GM04503 (cell line): ENCODE data around the gene E2F4.

Source experiments
- DNase-seq: peaks from one replicate; pipeline ENCODE4 v3.0.0-alpha.2; 2012; ENCODE audit warnings: low read depth

E2F4 gene

GRCh38 chr16:67190448-67191399 is 1.2 kb upstream of the E2F4 start:
- no peak for DNase-seq

DNA sequence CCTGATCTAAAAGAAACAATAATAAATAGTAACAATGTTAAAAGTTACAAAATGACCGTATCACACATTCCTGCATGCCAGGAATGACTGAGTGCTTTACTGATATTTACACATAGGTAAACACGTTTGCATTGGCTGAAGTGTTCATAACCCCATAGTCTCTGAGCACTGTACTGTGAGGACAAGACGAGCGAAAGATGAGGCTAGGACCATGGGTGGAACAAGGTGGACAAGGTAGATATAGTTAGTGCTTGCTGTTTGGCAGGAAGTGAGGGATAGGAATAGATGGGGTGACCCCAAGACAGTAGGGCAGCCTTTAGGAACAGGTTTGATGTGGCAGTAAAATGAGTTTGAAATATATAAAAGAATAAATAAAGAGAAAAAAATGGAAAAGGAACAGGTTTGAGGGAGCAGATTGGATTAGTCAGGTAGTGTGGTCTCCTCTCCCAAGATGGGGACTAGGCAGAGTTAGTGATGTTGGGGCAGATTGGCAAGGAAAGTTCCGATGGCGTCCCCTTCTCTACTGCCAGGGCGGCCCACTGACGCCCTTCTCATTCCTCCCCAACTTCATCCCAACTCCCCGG is 452 bp upstream of the E2F4 start:
- DNase-seq = no peak

- no peak for DNase-seq
Observed at GRCh38 chr16:67192781-67193361, 916 bp downstream of the E2F4 start.

DNA sequence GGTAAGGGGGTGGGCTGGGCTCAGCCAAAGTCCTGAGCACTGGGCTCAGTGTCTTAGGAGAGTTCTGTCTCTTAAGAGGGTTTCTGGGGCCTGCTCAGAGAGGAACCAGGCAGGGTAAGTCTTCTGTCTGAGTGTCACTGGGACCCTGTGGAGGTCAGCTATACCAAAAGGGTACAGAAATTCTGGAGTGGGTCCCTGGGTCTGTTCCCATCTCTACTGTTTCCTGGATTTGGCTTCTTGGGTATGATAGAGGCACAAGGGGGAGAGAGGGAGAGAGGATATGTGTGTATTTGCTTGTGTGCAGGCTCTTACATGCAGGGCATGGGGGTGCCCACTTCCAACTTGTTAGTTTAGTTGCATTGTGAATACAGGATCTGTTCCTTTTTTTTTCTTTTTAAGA is 1.6 kb downstream of the E2F4 start:
- DNase-seq = no peak

DNA sequence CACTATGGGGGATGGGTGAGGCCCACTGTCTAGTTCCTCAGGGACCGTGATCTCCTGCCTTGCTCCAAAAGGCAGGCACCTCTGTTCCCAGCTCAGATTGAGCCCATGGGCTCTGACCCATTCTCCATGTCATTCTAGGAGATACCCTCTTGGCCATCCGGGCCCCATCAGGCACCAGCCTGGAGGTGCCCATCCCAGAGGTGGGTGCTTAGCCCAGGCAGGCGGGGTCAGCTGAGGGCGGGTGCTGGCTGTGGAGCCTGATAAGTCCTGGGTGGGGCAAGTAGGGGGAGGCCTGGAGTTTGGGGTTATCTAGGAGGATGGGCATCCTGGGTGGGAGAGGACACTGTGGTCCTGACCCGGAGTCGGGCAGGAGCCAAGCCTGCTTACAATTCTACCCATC is 2.3 kb downstream of the E2F4 start:
- DNase-seq = no peak

DNA sequence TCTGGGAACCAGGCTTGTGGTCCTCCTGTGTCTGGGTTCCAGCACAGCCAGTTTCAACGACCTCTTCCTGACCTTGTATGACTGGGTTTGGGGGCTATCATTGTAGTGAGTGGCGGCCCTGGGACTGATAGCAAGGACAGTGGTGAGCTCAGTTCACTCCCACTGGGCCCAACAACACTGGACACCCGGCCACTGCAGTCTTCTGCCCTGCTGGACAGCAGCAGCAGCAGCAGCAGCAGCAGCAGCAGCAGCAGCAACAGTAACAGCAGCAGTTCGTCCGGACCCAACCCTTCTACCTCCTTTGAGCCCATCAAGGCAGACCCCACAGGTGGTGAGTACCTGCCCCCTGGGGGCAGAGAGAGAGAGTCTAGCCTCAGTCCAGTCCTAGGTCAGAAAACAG is 3.7 kb downstream of the E2F4 start:
- DNase-seq = no peak

- DNase-seq = no peak
Observed at GRCh38 chr16:67196881-67197280, 4.9 kb downstream of the E2F4 start.

- no peak for DNase-seq
Observed at GRCh38 chr16:67197704-67198103, 5.7 kb downstream of the E2F4 start.

- DNase-seq = no peak
Observed at GRCh38 chr16:67198238-67198734, 6.3 kb downstream of the E2F4 start.

- DNase-seq = no peak
Observed at GRCh38 chr16:67199011-67199807, 7.3 kb downstream of the E2F4 start, which contains the start of gene ELMO3. ELMO3 (plus strand) TSS chr16:67199131; CDS start chr16:67199327, 196 bp downstream.

DNA sequence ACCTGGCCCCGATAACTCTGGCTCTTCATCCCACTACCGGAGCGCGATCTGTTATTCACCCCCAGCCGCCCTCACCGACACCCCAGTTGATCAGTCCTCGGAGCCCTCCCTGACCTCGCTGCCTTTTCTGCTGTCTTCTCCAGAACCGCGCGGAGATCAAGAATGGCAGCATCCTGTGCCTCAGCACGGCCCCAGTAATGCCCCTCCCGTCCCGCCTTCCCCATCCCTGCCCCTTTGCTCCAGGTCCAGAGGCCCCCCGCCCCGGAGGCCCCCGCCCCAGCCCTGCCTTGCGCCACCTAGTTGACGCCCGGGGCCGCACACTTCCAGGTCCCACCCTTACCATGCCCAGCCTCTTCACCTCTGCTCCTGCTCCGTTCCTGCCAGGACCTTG is 7.8 kb downstream of the E2F4 start:
- DNase-seq = no peak

- no peak for DNase-seq
Observed at GRCh38 chr16:67200491-67200890, 8.5 kb downstream of the E2F4 start.

GRCh38 chr16:67201411-67202345 is 9.7 kb downstream of the E2F4 start:
- no peak for DNase-seq

- no peak for DNase-seq
Observed at GRCh38 chr16:67202426-67202825, 10.5 kb downstream of the E2F4 start.

DNA sequence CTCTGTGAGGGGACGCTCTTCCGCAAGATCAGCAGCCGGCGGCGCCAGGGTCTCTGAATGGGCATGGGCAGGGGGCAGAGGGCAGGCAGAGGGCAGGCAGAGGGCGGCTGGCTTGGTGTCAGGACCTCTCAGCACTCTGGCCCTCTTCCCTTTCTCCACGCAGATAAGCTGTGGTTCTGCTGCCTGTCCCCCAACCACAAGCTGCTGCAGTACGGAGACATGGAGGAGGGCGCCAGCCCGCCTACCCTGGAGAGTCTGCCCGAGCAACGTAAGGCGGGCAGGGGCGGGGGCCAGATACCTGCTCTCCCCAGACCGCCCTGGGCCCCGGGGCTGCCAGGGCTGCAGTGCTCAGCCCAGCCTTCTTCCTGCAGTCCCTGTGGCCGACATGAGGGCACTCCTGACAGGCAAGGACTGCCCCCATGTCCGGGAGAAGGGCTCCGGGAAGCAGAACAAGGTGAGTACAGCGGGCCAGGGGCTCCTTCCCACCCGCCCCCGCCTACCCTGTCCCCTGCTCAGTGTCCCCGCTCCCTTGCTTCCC is 11.1 kb downstream of the E2F4 start:
- DNase-seq = no peak

GRCh38 chr16:67204076-67204475 is 12.1 kb downstream of the E2F4 start:
- no peak for DNase-seq

DNA sequence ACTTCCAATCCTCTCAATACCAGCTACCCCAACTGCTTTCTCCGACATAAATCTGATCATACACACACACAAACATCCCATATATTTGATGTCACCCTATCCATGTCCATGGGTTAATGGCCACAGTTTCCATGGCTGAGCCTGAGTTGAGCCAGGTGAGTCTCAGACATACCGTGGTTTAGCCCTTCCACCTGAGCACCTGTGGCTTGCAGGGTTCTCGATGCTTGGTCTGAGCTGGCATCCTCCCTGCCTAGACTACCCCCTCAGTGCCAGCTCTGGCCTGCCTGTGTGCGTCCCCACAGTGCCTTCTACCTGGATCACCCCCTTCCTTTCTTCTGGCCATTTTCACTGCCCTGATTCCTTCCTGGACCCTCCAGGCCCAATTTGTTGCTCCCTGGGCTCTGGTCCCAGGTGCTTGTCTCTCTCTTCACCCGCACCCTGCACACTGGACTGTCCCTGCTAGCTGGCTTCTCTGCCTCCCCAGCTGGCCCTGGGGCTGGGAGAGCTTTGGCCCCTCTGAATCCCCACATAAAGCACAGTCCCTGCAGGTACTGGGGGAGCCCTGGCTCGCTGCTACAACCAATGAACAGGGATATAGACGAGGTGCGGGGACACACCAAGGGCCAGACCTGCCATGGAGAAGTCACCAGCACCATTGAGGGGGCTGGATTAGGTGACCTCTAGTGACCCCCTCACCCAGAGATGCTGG is 14.3 kb downstream of the E2F4 start:
- no peak for DNase-seq

- DNase-seq = no peak
Observed at GRCh38 chr16:67206838-67207248, 14.9 kb downstream of the E2F4 start.

DNA sequence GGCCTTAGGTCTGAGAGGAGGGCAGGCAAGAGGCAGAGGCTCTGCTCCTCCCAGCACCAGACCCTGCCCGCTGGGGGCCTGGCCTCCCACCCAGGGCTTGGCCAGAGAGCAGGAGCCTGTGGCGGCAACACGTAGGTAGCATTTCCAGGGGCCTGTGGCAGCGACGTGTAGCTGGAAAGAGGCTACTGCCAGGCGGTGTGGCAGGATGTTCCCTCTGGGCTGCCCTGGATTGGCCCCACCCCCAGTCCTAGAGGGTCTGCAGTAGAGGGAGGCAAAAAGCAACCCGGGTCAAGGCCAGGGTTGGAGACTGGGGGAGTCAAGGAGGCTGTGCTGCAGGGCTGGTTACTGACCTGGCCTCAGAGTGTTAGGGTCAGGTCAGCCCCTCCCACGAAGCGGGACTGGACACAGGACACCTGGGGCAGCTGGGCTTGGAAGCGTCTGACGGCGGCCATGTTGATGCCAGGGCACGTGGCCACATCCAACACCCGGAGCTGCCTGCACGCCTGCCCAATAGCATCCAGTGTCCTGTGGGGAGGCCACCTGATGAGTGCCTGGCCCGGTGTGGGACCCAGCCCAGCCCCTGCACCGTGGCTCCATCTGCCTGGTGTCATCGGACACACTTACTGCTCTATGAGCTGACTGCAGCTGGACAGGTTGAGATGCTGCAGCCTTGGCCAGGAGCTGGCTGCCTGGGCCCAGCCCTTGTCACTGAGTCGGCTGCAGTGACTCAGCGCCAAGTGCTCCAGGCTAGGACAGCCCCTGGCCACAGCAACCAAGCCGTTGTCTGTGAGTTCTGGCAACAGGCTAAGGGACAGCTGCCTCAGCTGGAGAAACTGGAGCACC is 15.5 kb downstream of the E2F4 start:
- no peak for DNase-seq
